ENCODE results near the gene SMIM41.

The SMIM41 gene

DNA sequence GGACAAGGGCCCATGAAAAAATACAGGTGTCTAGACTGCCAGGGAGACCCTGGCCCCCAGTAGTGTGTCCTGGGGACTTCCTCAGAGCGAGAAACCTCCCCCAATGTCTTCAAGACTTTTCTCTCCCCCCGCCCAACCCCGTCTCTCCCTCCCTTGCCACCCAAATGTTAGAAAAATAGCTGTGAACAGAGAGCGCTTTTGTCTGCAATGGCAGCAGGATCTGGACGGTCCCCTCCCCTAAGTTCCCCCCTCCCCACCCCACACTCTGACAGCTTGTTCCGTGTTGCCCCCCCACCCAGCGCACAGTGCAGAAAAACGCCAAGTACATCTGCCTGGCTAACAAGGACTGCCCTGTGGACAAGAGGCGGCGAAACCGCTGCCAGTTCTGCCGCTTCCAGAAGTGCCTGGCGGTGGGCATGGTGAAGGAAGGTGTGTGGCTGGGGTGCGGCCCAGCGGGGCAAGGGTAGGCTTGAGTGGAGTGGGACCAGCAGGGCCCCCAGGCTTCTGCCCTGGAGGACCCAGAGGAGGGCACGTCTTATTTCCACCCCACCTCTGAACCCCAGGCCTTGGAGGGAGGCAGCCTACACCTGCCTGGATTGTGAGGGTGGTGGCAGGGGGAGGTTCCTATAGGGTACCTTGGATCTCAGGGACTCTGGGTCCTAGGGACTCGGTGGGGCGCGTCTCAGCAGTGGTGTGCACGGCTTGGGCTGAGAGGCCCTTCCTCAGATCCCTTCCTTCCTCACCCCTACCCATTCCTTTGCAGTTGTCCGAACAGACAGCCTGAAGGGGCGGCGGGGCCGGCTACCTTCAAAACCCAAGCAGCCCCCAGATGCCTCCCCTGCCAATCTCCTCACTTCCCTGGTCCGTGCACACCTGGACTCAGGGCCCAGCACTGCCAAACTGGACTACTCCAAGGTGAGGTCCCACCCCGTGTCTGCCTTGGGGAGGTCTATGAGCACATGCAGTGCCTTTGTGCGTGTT lies 23.5 kb upstream of the SMIM41 start:
- H3K36me3 ChIP-seq (ENCODE audit: insufficient read depth, insufficient read length, low read length), result peaks cover 68% of the 10 kb centered on the region
- no peak overlapping the region for H3K9ac ChIP-seq (ENCODE audit: insufficient read length, low read depth)
- H3K9me3 ChIP-seq (ENCODE audit: insufficient read depth, low read length), result no peaks in the 10 kb centered on the region
- H3K27me3 ChIP-seq (ENCODE audit: insufficient read depth, insufficient read length), result peaks cover 14% of the 10 kb centered on the region
- no peak overlapping the region for H3K4me3 ChIP-seq (ENCODE audit: insufficient read length, low read depth)
- peaks cover 8% of the 10 kb centered on the region for H3K4me1 ChIP-seq (ENCODE audit: insufficient read depth, insufficient read length)
- DNase-seq (ENCODE audit: low read depth, low spot score), result no peak
- no peak for TF ChIP-seq YY1 (IDR thresholded peaks at IDR 0.05; ENCODE audit: insufficient read depth, insufficient read length)
- TF ChIP-seq SUZ12 (IDR thresholded peaks at IDR 0.05; ENCODE audit: extremely low read depth, insufficient read depth, insufficient read length), result no peak
- TF ChIP-seq ZNF274 (IDR thresholded peaks at IDR 0.05; ENCODE audit: low read depth, low read length), result no peak

DNA sequence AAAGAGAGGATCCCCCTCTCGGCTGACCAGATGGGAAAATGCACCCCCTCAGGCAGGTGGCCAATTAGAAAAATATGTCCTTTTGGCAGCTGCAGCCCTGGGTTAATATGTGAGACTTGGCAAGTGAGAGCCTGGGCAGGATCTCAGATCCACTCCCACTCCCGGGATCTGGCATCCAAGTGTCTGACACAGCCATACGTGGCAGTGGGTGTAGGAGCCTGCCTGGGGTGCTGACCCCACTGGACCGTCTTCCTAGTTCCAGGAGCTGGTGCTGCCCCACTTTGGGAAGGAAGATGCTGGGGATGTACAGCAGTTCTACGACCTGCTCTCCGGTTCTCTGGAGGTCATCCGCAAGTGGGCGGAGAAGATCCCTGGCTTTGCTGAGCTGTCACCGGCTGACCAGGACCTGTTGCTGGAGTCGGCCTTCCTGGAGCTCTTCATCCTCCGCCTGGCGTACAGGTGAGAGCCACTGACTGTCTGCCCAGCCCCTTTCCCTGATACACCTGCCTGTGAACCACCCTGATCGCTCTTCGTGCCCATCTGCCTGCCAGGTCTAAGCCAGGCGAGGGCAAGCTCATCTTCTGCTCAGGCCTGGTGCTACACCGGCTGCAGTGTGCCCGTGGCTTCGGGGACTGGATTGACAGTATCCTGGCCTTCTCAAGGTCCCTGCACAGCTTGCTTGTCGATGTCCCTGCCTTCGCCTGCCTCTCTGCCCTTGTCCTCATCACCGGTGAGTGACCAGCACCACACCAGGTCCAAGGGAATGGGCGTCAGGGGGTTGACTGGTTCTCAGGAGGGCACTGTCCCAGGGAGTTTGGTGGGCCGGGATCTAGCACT lies 22.5 kb upstream of the SMIM41 start:
- Histone ChIP-seq H3K36me3 (ENCODE audit: insufficient read depth, insufficient read length, low read length) (peaks cover 68% of the 10 kb centered on the region), H3K4me1 (ENCODE audit: insufficient read depth, insufficient read length) (peaks cover 9% of the 10 kb centered on the region), H3K9ac (ENCODE audit: insufficient read length, low read depth) (peak overlapping the region; percentile 17), H3K27me3 (ENCODE audit: insufficient read depth, insufficient read length) (peaks cover 8% of the 10 kb centered on the region), H3K9me3 (ENCODE audit: insufficient read depth, low read length) (no peaks in the 10 kb centered on the region), H3K4me3 (ENCODE audit: insufficient read length, low read depth) (no peak overlapping the region)
- DNase-seq (ENCODE audit: low read depth, low spot score), result no peak
- TF ChIP-seq ZNF274 (IDR thresholded peaks at IDR 0.05; ENCODE audit: low read depth, low read length), result no peak
- TF ChIP-seq YY1 (IDR thresholded peaks at IDR 0.05; ENCODE audit: insufficient read depth, insufficient read length), result no peak
- TF ChIP-seq SUZ12 (IDR thresholded peaks at IDR 0.05; ENCODE audit: extremely low read depth, insufficient read depth, insufficient read length), result no peak

DNA sequence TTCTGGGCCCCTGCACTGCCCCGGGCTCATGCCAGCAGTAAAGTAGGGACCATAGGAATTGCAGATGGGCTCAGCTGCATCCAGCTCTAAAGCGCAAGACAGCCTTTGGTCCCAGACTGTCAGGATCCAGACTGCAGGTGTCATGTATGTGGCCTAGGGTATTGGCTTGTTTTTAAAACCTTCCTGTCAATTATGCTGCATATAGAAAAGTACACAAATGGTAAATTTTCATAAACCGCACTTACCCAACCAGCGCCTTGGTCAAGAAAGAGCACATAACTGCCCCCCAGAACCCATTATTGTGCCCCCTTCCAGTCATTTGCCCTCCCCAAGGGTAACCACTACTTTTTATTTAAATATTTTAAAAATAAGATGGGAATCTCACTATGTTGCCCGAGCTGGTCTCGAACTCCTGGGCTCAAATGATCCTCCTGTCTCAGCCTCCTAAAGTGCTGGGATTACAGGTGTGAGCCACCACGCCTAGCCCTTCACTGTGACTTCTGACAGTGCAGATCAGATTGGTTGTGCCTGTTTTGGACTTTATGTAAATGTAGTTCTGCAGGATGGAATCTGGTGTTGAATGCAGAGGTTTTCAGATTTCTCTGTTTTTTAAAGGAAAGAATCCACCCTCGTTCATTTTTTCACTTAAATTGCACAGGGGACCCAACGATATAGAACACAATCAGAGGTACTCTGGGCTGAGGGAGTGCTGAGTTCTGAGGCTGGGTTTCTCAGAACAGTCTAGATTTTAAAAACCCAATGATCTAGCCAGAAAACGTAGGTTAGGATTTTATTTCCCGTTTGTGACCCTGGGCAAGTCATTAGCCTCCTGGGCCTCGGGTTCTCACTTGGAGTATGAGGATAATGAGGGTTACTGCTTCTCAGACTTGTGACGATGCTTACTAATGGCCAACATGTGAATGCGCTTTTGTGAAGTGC lies 21.6 kb upstream of the SMIM41 start:
- TF ChIP-seq YY1 (IDR thresholded peaks at IDR 0.05; ENCODE audit: insufficient read depth, insufficient read length), result no peak
- no peak for TF ChIP-seq ZNF274 (IDR thresholded peaks at IDR 0.05; ENCODE audit: low read depth, low read length)
- TF ChIP-seq SUZ12 (IDR thresholded peaks at IDR 0.05; ENCODE audit: extremely low read depth, insufficient read depth, insufficient read length), result no peak
- Histone ChIP-seq H3K4me3 (ENCODE audit: insufficient read length, low read depth) (no peak overlapping the region), H3K27me3 (ENCODE audit: insufficient read depth, insufficient read length) (peaks cover under 1% of the 10 kb centered on the region), H3K4me1 (ENCODE audit: insufficient read depth, insufficient read length) (peaks cover 3% of the 10 kb centered on the region), H3K9ac (ENCODE audit: insufficient read length, low read depth) (peak overlapping the region; percentile 17), H3K9me3 (ENCODE audit: insufficient read depth, low read length) (no peaks in the 10 kb centered on the region), H3K36me3 (ENCODE audit: insufficient read depth, insufficient read length, low read length) (peaks cover 61% of the 10 kb centered on the region)
- DNase-seq (ENCODE audit: low read depth, low spot score), result no peak

DNA sequence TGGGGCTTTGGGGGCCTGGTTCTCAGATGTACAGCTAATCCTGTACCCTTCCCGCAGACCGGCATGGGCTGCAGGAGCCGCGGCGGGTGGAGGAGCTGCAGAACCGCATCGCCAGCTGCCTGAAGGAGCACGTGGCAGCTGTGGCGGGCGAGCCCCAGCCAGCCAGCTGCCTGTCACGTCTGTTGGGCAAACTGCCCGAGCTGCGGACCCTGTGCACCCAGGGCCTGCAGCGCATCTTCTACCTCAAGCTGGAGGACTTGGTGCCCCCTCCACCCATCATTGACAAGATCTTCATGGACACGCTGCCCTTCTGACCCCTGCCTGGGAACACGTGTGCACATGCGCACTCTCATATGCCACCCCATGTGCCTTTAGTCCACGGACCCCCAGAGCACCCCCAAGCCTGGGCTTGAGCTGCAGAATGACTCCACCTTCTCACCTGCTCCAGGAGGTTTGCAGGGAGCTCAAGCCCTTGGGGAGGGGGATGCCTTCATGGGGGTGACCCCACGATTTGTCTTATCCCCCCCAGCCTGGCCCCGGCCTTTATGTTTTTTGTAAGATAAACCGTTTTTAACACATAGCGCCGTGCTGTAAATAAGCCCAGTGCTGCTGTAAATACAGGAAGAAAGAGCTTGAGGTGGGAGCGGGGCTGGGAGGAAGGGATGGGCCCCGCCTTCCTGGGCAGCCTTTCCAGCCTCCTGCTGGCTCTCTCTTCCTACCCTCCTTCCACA lies 20.7 kb upstream of the SMIM41 start:
- DNase-seq (ENCODE audit: low read depth, low spot score), result no peak
- Histone ChIP-seq H3K4me1 (ENCODE audit: insufficient read depth, insufficient read length) (peaks cover 3% of the 10 kb centered on the region), H3K9ac (ENCODE audit: insufficient read length, low read depth) (no peak overlapping the region), H3K4me3 (ENCODE audit: insufficient read length, low read depth) (no peak overlapping the region), H3K36me3 (ENCODE audit: insufficient read depth, insufficient read length, low read length) (peaks cover 60% of the 10 kb centered on the region), H3K27me3 (ENCODE audit: insufficient read depth, insufficient read length) (no peaks in the 10 kb centered on the region), H3K9me3 (ENCODE audit: insufficient read depth, low read length) (no peaks in the 10 kb centered on the region)
- TF ChIP-seq SUZ12 (IDR thresholded peaks at IDR 0.05; ENCODE audit: extremely low read depth, insufficient read depth, insufficient read length), result no peak
- TF ChIP-seq ZNF274 (IDR thresholded peaks at IDR 0.05; ENCODE audit: low read depth, low read length), result no peak
- TF ChIP-seq YY1 (IDR thresholded peaks at IDR 0.05; ENCODE audit: insufficient read depth, insufficient read length), result no peak

DNA sequence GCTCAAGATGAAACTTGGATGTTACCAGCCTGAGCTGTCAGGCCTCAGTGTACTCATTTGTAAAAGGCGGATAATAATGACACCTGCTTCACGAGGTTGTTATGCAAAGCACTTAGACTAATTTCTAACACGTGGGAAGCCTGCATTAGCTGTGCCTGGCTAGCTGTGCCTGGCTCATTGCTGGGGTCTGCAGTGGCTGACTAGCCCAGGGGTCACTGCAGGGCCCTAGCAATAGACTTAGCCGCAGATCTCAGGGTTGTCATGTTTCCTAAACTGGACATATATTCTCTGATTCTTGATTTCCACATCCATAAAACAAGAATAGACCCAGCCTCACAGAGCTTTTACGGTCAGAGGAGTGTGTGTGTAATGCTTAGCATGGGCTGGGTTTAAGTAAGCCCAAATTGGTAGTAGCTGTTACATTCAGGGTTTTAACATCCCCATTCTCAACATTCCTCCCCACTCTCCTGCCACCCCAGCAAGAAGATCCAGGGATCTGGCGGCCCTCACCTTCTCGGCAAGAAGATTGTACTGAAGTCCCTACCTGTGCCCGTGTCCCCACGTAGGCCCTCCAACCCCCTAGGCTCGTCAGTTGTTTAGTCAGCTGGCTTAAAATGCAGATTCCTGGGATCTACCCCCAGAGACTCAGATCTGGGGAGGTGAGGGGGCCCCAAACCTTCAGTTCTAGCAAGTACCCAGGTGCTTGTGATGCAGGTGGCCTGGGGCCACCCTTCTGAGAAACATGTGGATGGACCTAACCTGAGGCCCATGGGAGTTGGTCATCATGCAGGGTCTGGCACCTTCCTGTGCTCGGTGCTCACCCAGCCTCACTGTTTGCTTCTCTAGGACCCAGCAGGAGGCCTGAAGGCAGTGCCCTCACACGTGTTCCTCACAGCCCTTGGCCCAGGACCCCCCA lies 19.7 kb upstream of the SMIM41 start:
- Histone ChIP-seq H3K4me3 (ENCODE audit: insufficient read length, low read depth) (no peak overlapping the region), H3K36me3 (ENCODE audit: insufficient read depth, insufficient read length, low read length) (peaks cover 49% of the 10 kb centered on the region), H3K27me3 (ENCODE audit: insufficient read depth, insufficient read length) (no peaks in the 10 kb centered on the region), H3K9ac (ENCODE audit: insufficient read length, low read depth) (no peak overlapping the region), H3K9me3 (ENCODE audit: insufficient read depth, low read length) (no peaks in the 10 kb centered on the region), H3K4me1 (ENCODE audit: insufficient read depth, insufficient read length) (peaks cover 3% of the 10 kb centered on the region)
- TF ChIP-seq SUZ12 (IDR thresholded peaks at IDR 0.05; ENCODE audit: extremely low read depth, insufficient read depth, insufficient read length), result no peak
- no peak for TF ChIP-seq YY1 (IDR thresholded peaks at IDR 0.05; ENCODE audit: insufficient read depth, insufficient read length)
- TF ChIP-seq ZNF274 (IDR thresholded peaks at IDR 0.05; ENCODE audit: low read depth, low read length), result no peak
- DNase-seq (ENCODE audit: low read depth, low spot score), result no peak
